Choroid plexus epithelial cell (primary cell): ENCODE measurements around the gene RNF11.
A peak's percentile ranks its signal among the peaks of the same experiment; 100 is the strongest.

Experiments
- DNase-seq: peaks from one replicate; pipeline ENCODE4 v3.0.0-alpha.2; 2010; ENCODE audit warnings: low read depth
- H3K4me3 ChIP-seq: 2 replicates; pipeline ENCODE4 v1.5.1; 2011; ENCODE audit warnings: low read depth, mild to moderate bottlenecking, control low read depth, low read length, moderate library complexity
- CTCF ChIP-seq: conservative IDR thresholded peaks from 2 replicates; pipeline ENCODE4 v1.5.1; 2011; ENCODE audit warnings: low read depth, mild to moderate bottlenecking, control low read depth, inconsistent platforms, low read length, moderate library complexity

RNF11 gene

GRCh38 chr1:51289676-51290488 is 53.8 kb downstream of the RNF11 start:
- no peak overlapping the region for H3K4me3 ChIP-seq
- no peak for DNase-seq
- TF ChIP-seq CTCF = no peak

DNA sequence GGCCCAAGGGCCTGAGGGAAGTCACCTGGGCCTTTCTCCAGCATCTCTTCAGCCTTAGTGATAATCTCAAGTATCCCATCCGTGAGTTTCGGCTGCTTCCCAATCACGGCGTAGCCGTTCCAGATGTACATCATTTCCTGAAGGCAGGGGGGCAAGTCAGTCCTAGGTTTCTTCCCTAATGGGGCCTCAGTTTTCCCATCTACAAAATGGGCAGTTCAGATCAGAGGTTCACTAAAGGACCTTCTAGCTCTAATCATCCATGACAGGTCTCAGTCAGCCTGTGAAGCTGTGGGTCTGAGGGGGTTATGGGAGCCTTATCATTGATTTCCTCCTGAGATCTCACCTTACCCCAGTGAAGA is 54.4 kb downstream of the RNF11 start:
- no peak for TF ChIP-seq CTCF
- H3K4me3 ChIP-seq = no peak overlapping the region
- DNase-seq = no peak

GRCh38 chr1:51293898-51294515 is 57.9 kb downstream of the RNF11 start:
- H3K4me3 ChIP-seq = no peak overlapping the region
- no peak for TF ChIP-seq CTCF
- DNase-seq = no peak

DNA sequence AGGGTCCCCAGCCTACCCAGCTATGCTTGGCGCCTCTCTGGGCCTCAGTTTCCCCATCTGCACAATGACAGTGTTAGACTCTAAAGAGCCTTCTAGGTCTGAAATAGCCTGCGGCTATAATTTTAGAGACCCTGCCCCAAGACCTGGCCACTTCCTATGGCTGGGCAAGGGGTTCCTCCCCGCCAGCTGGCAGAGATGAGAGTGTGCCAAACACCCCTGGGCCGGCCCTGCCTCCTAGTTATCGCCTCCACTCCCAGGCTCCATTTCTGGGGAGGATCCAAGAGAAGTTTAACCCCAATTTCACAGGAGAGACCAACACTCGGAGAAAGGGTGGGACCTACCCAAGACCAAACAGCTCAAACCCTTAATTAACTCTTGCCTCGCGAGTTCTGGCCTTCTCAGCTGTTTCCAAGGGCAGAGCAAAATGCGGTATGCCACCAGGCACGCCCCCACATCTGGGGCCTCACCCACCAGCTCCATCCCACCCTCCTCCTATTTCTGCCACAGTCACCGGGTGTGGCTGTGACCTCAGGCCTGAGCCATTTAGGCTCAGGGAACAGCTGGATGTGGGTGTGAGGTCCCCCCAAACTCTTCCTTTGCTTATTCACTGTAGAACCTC is 58.6 kb downstream of the RNF11 start:
- no peak for DNase-seq
- no peak for TF ChIP-seq CTCF
- no peak overlapping the region for H3K4me3 ChIP-seq

- no peak for TF ChIP-seq CTCF
- no peak overlapping the region for H3K4me3 ChIP-seq
- no peak for DNase-seq
Observed at GRCh38 chr1:51295926-51296325, 59.9 kb downstream of the RNF11 start.

- peak overlapping the region; percentile 56 for H3K4me3 ChIP-seq
- DNase-seq = peak; percentile 83
- peak; percentile 95 for TF ChIP-seq CTCF
Observed at GRCh38 chr1:51296383-51297357, 60.6 kb downstream of the RNF11 start.
